Adrenal gland (tissue), 12 donors: ENCODE measurements around the gene ATP1B2. TPM values are rescaled to one million over a fixed set of nuclear protein-coding genes. Genes with fewer than 3 reads are reported as not detected.

Source experiments
- DNase-seq, 7 donors: peaks; one replicate each; pipeline ENCODE4 v3.0.0-alpha.2; 2019 to 2020
- H3K27ac ChIP-seq, 5 donors: fragments of 200-600 bp; sonication (generic) in 4 of 5; 1 replicate in 3 of 5; 2 replicates in 2 of 5; pipeline versions ENCODE4 v1.5.1 to v1.8.0; 2016 to 2020; ENCODE audit warnings: mild to moderate bottlenecking in 1 of 5
- H3K27me3 ChIP-seq: fragments of 200-600 bp; 2 replicates; pipeline ENCODE4 v1.8.0; 2021
- H3K36me3 ChIP-seq, 2 donors: fragments of 200-600 bp; replicated peaks in 1 of 2; 1 replicate in 1 of 2; 2 replicates in 1 of 2; pipeline versions ENCODE4 v1.5.1 to v1.8.0; 2018 to 2022
- H3K4me1 ChIP-seq, 2 donors: fragments of 200-600 bp; replicated peaks in 1 of 2; 1 replicate in 1 of 2; 2 replicates in 1 of 2; pipeline versions ENCODE4 v1.5.1 to v1.8.0; 2018 to 2021
- H3K4me3 ChIP-seq, 4 donors: fragments of 200-600 bp; sonication (generic) in 3 of 4; one replicate each; pipeline ENCODE4 v1.5.1; 2016 to 2018
- H3K9me3 ChIP-seq, 3 donors: fragments of 200-600 bp; sonication (generic) in 1 of 3; replicated peaks in 1 of 3; 1 replicate in 2 of 3; 2 replicates in 1 of 3; pipeline versions ENCODE4 v1.5.1 to v1.8.0; 2016 to 2021
- CTCF ChIP-seq, 6 experiments: fragments of 450-650 bp in 4 of 6; fragments of 200-600 bp in 2 of 6; sonication (generic) in 1 of 6; IDR thresholded peaks; 1 replicate in 5 of 6; 2 replicates in 1 of 6; pipeline versions ENCODE4 v1.5.1 to v1.8.0; 2016 to 2021; ENCODE audit warnings: antibody characterized with exemption in 6 of 6, mild to moderate bottlenecking in 2 of 6, moderate library complexity in 1 of 6
- POLR2A ChIP-seq, 2 donors: fragments of 450-650 bp; IDR thresholded peaks; one replicate each; pipeline ENCODE4 v1.6.1; 2017; ENCODE audit warnings: antibody characterized with exemption in 2 of 2, mild to moderate bottlenecking in 2 of 2, moderate library complexity in 1 of 2
- WGBS, 4 donors: extraction: QIAGEN DNeasy Blood & Tissue Kit in 2 of 4; methylation state at CpG; one replicate each; pipeline versions ENCODE4 v1.1.5 to v1.1.7; 2013 to 2017; 5-methylcytosine and 5-hydroxymethylcytosine counted together
- intact Hi-C, 2 donors: fragments of 100-400 bp; cut with DNase I; formaldehyde crosslinking; loops; one replicate each; pipeline versions ENCODE4 v1.14.1 to v1.15.0; 2022 to 2023
- polyA plus RNA-seq, 3 donors: library from polyadenylated mRNA; stranded (reverse); fragments of 200-250 nt in 2 of 3; fragments of 350-450 nt in 1 of 3; fragmentation: Illumina TruSeq in 1 of 3; extraction: RNeasy Lipid Tissue Mini Kit (QIAGEN cat#74804) in 1 of 3; gene quantifications; one replicate each; pipeline ENCODE4 v1.2.3, GENCODE V29; 2013 to 2014
- total RNA-seq, 9 donors: library from RNA; depleted of rRNA in 4 of 9; stranded (reverse); fragments of >200 nt in 4 of 9; fragments of 120-200 nt in 1 of 9; fragmentation: NEBNext Ultra II Directional in 1 of 9; extraction: Animal tissue kit (Norgen Biotek cat#: 25700) in 1 of 9; gene quantifications; one replicate each; pipeline versions ENCODE4 v1.1.0 to v1.2.4, GENCODE V29; 2013 to 2023
- donor health status: healthy with polysubstance abuse.
- donor health status: Bipolar disorder and iron deficiency.
- donor health status: DM: yes; HTN: yes; CAD: no.
- donor health status: DM: no; HTN: no; CAD: no.
- donor health status: DM: no; HTN: no; CAD: no.
- donor health status: DM: yes; HTN: yes; CAD: no.

The ATP1B2 gene
- total and polyA plus RNA-seq, 12 donors: 1.2 to 32.6 (median 8.9) TPM

- 38 to 48% (median 44%) methylated on average over 3 of the region's 3 CpGs for whole genome bisulfite sequencing, 4 donors
- peaks cover 30 to 51% of the 10 kb centered on the region in 2 donors for H3K4me1 ChIP-seq
- peak overlapping the region in 4 of 5 donors; percentile 20 to 75 (median 68) for H3K27ac ChIP-seq
Observed at GRCh38 chr17:7611635-7612293, 39.0 kb upstream of the ATP1B2 start.

GRCh38 chr17:7612294-7612640 lies 38.5 kb upstream of the ATP1B2 start:
- peaks cover 0 to 10% of the 10 kb centered on the region in 2 donors for H3K36me3 ChIP-seq
- H3K27me3 ChIP-seq: no peaks in the 10 kb centered on the region
- H3K9me3 ChIP-seq: no peaks in the 10 kb centered on the region
- DNase-seq: no peak
- TF ChIP-seq POLR2A (IDR thresholded peaks at IDR 0.05): no peak
- no peak for TF ChIP-seq CTCF (IDR thresholded peaks at IDR 0.05)
- H3K4me3 ChIP-seq: no peak overlapping the region
- peak overlapping the region in 3 of 5 donors; percentile 20 to 70 (median 66) for H3K27ac ChIP-seq
- peaks cover 30 to 51% of the 10 kb centered on the region in 2 donors for H3K4me1 ChIP-seq
- intact Hi-C loops: no loop called here
- WGBS, 4 donors: 87 to 96% (median 92%) methylated on average over 1 of the region's 1 CpG

More at GRCh38 chr17:7611635-7612293, 39.0 kb upstream of the ATP1B2 start:
- H3K4me3 ChIP-seq: peak overlapping the region in 1 of 4 donors; percentile 21
- H3K27me3 ChIP-seq: no peaks in the 10 kb centered on the region
- DNase-seq: no peak
- H3K9me3 ChIP-seq: no peaks in the 10 kb centered on the region
- H3K36me3 ChIP-seq: peaks cover 0 to 10% of the 10 kb centered on the region in 2 donors
- TF ChIP-seq POLR2A (IDR thresholded peaks at IDR 0.05) (peak in 1 of 2 donors; percentile 10), CTCF (IDR thresholded peaks at IDR 0.05) (no peak)
- intact Hi-C loops: no loop called here

GRCh38 chr17:7613769-7614424 lies 36.8 kb upstream of the ATP1B2 start:
- Histone ChIP-seq H3K36me3 (peaks cover 0 to 10% of the 10 kb centered on the region in 2 donors), H3K9me3 (no peaks in the 10 kb centered on the region), H3K4me3 (peak overlapping the region in 3 of 4 donors; percentile 13 to 92 (median 54)), H3K4me1 (peaks cover 30 to 50% of the 10 kb centered on the region in 2 donors), H3K27me3 (no peaks in the 10 kb centered on the region), H3K27ac (peak overlapping the region in 4 of 5 donors; percentile 83 to 100 (median 94))
- WGBS, 4 donors: 7 to 13% (median 7%) methylated on average over 14 to 20 of the region's 20 CpGs
- no peak for TF ChIP-seq CTCF (IDR thresholded peaks at IDR 0.05)
- TF ChIP-seq POLR2A (IDR thresholded peaks at IDR 0.05): no peak
- intact Hi-C loops: no loop called here
- DNase-seq: no peak

GRCh38 chr17:7614425-7615264 lies 36.1 kb upstream of the ATP1B2 start, which contains the start of gene FXR2:
TSS of gene FXR2 (minus strand) at chr17:7614897. CDS start at chr17:7614532, 365 bp downstream.
- intact Hi-C loops: no loop called here
- peak; percentile 43 to 82 (median 53) for TF ChIP-seq CTCF (IDR thresholded peaks at IDR 0.05)
- peak; percentile 74 to 91 for TF ChIP-seq POLR2A (IDR thresholded peaks at IDR 0.05)
- peak; percentile 99 to 100 (median 100) for DNase-seq
- Histone ChIP-seq H3K4me1 (peaks cover 30 to 43% of the 10 kb centered on the region in 2 donors), H3K27ac (peak within 1 kb of the TSS; percentile 39 to 100 (median 93)), H3K27me3 (no peaks in the 10 kb centered on the region), H3K9me3 (no peaks in the 10 kb centered on the region), H3K36me3 (peaks cover 0 to 10% of the 10 kb centered on the region in 2 donors), H3K4me3 (peak within 1 kb of the TSS in 3 of 4 donors; percentile 13 to 92 (median 54))
- WGBS, 4 donors: 0 to 1% (median 1%) methylated on average over 5 to 93 of the region's 93 CpGs
